ENCODE data around the gene ZSCAN25. TPM values are rescaled to one million over a fixed set of nuclear protein-coding genes. Genes with fewer than 3 reads are reported as not detected.
"Not testable (repeated sequence)": the region's sequence is repeated elsewhere in the genome, so short reads cannot be mapped to it uniquely, and the experiment has no call there.

Gene ZSCAN25
- total and polyA plus RNA-seq, 5 donors = 3.8 to 9.6 (median 8.1) TPM

DNA sequence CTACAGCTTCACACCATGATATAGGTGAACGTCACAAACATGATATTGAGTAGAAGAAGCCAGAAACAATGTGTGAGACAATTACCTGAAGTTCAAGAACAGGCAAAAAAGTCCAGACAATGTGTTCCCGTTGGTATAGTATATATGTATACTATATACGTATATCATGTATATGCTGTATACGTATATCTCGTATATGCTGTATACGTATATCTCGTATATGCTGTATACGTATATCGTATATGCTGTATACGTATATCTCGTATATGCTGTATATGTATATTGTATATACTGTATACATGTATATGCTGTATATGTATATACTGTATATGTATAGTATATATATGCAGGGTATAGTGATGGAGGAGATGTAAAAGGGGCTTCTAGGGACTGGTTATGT, 10.8 kb downstream of the ZSCAN25 start:
- 95% methylated on average over 11 of the region's 11 CpGs for WGBS
- intact Hi-C loops (cut with DNase I) = loop anchor here in 1 of 4 donors (5.0 kb wide), 1 partner anchor 85 kb away; no protein-coding TSS in a partner anchor
- Histone ChIP-seq H3K9me3 (ENCODE audit: control insufficient read depth, low read length) (no peaks in the 10 kb centered on the region), H3K4me3 (ENCODE audit: low read length) (no peak overlapping the region), H3K27me3 (ENCODE audit: control insufficient read depth, insufficient read depth) (no peaks in the 10 kb centered on the region), H3K4me1 (ENCODE audit: control insufficient read depth, insufficient read depth, low read length) (no peaks in the 10 kb centered on the region), H3K27ac (ENCODE audit: low read length) (no peak overlapping the region)
- ATAC-seq = no peak
- no peak for DNase-seq

DNA sequence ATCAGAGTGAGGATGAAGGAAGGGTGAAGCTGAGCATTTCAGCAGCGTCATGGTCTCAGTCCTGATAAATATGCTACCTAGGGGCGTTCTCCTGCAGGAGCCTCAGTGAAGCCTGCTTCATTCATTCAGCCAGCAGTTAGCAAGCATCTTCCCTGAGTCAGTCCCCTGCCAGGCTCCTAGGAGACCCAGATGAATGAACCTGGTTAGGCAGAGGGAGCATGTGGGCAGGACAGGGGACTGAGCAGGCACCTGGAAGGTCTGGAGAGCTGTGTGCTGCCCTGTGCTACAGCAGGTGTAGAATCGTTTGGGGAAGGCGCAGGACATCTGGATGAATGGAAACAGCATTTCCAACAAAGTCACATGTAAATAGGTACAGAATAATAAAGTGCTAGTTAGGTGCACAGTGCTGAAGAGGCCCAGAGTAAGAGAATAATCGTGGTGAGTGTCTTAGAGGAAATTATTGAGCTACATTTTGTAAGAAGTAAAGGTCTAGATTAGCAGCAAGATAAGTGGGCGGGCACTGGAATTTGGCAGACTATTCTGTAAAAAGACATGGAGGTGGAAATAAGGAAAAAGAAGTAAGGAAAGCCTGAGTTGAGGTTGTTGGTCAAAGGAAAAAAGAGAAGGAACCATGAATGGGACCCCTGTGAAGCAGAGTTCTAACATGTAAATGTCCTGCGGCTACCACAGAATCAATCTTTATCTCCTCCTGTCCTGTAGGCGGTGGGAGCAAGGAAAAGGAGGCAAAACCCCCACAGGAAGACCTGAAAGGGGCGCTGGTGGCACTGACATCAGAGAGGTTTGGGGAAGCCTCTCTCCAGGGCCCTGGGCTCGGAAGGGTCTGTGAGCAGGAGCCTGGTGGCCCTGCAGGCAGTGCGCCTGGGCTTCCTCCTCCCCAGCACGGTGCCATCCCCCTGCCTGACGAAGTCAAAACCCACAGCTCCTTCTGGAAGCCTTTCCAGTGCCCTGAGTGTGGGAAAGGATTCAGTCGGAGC, 12.0 kb downstream of the ZSCAN25 start:
- intact Hi-C loops (cut with DNase I) = loop anchor here in 1 of 4 donors (5.0 kb wide), 1 partner anchor 86 kb away; no protein-coding TSS in a partner anchor
- Histone ChIP-seq H3K4me1 (ENCODE audit: control insufficient read depth, insufficient read depth, low read length) (no peaks in the 10 kb centered on the region), H3K27ac (ENCODE audit: low read length) (no peak overlapping the region), H3K27me3 (ENCODE audit: control insufficient read depth, insufficient read depth) (no peaks in the 10 kb centered on the region), H3K4me3 (ENCODE audit: low read length) (no peak overlapping the region), H3K9me3 (ENCODE audit: control insufficient read depth, low read length) (no peaks in the 10 kb centered on the region)
- ATAC-seq (peak in 1 of 2 donors; percentile 16), DNase-seq (no peak)
- 78% methylated on average over 14 of the region's 14 CpGs for WGBS

DNA sequence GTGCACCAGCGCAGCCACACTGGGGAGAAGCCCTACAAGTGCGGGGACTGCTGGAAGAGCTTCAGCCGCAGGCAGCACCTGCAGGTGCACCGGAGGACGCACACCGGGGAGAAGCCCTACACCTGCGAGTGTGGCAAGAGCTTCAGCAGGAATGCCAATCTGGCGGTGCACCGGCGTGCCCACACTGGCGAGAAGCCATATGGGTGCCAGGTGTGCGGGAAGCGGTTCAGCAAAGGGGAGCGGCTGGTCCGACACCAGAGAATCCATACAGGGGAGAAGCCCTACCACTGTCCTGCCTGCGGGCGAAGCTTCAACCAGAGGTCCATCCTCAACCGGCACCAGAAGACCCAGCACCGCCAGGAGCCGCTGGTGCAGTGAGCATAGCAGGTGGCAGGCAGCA, 12.9 kb downstream of the ZSCAN25 start:
- 96% methylated on average over 20 of the region's 20 CpGs for WGBS
- intact Hi-C loops (cut with DNase I) = loop anchor here in 1 of 4 donors (5.0 kb wide), 1 partner anchor 87 kb away; no protein-coding TSS in a partner anchor
- H3K27me3 ChIP-seq (ENCODE audit: control insufficient read depth, insufficient read depth) = no peaks in the 10 kb centered on the region
- no peak overlapping the region for H3K4me3 ChIP-seq (ENCODE audit: low read length)
- no peak overlapping the region for H3K27ac ChIP-seq (ENCODE audit: low read length)
- peak in 1 of 2 donors; percentile 7 for ATAC-seq
- no peak for DNase-seq
- H3K4me1 ChIP-seq (ENCODE audit: control insufficient read depth, insufficient read depth, low read length) = no peaks in the 10 kb centered on the region
- H3K9me3 ChIP-seq (ENCODE audit: control insufficient read depth, low read length) = no peaks in the 10 kb centered on the region

DNA sequence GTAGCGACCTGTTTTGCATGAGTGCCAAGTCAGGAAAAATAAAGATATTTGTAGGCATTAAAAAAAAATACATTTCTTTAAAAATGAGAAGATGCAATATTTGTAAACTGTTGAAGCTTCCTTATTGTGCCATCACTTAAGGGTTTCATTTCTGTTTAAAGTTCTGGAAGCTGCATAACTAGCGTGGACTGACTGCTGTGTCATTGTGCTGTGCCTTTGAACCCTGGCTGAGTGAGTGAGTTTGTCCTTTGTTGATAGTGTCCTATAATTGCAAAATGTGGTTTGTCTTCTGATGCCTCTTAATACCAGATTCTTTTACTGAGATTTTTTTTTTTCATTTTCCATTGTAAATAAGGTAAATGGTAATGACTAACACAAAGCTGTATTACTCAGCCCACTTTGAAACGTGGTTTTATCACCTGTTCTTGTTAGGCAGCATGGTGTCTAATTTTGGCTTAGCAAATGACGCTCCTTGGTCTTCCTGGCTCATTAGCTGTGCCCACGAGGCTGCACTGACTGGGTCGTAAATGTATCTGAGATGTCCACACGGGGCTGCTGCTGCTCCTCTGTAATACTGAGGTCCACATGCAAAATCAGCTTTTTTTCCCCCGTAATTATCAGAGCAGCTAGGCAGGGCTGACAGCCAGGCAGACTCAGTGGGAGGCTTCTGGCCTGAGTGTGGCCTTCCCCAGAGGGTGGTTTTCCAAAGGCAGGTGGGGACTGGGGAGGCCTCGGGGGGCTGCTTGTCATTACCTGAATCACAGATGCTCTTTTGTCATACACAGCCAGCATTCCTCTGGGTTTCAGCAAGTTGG, 14.8 kb downstream of the ZSCAN25 start:
- Histone ChIP-seq H3K27me3 (ENCODE audit: control insufficient read depth, insufficient read depth) (no peaks in the 10 kb centered on the region), H3K4me3 (ENCODE audit: low read length) (no peak overlapping the region), H3K4me1 (ENCODE audit: control insufficient read depth, insufficient read depth, low read length) (no peaks in the 10 kb centered on the region), H3K9me3 (ENCODE audit: control insufficient read depth, low read length) (no peaks in the 10 kb centered on the region), H3K27ac (ENCODE audit: low read length) (no peak overlapping the region)
- 39% methylated on average over 9 of the region's 9 CpGs for WGBS
- intact Hi-C loops (cut with DNase I) = no loop called here
- DNase-seq = no peak
- ATAC-seq = peak; percentile 69 to 79

DNA sequence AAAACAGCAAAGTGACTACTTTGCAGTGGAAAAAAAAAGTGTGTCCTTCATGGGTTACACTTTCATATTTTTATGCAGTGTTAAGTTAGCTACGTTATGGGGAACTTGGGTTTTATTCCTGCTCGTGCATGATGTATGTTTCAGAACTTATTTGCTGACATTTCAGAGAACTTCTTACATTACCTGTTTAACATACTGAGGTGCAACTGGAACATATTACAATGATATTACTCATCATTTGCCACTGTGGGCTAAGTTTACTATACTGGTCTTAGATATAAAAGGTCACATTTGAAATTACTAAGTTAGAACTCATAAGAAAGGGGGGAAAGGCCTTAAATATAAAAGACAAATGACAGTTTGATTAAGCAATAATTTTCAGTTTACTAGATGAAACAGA, 20.7 kb downstream of the ZSCAN25 start:
- H3K27me3 ChIP-seq (ENCODE audit: control insufficient read depth, insufficient read depth); H3K27ac ChIP-seq (ENCODE audit: low read length); H3K4me3 ChIP-seq (ENCODE audit: low read length); H3K9me3 ChIP-seq (ENCODE audit: control insufficient read depth, low read length); H3K4me1 ChIP-seq (ENCODE audit: control insufficient read depth, insufficient read depth, low read length); DNase-seq; intact Hi-C loops (cut with DNase I); ATAC-seq: not testable (repeated sequence)
- 77% methylated on average over 2 of the region's 2 CpGs for WGBS

DNA sequence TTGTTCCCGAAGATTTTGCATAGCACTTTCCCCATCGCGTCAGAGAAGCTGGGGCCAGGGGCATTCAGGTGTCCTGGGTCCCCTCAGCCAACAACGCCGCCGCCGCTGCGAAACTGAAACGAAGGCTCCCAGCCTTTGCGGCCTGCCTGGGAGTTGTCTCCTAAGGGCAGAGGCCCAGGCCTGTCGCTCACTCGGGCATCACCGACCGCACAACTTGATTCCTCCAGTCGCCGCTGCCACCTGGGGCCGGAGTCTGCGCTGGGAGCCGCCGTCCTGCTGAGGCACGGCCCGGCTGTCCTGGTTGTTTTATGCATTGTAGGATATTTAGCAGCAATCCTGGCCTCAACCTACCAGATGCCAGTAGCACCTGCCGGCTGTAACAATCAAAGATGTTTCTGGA, 22.0 kb downstream of the ZSCAN25 start:
- intact Hi-C loops (cut with DNase I) = no loop called here
- no peak overlapping the region for H3K4me3 ChIP-seq (ENCODE audit: low read length)
- H3K9me3 ChIP-seq (ENCODE audit: control insufficient read depth, low read length) = no peaks in the 10 kb centered on the region
- no peaks in the 10 kb centered on the region for H3K27me3 ChIP-seq (ENCODE audit: control insufficient read depth, insufficient read depth)
- ATAC-seq (no peak), DNase-seq (no peak)
- WGBS = 93% methylated on average over 23 of the region's 23 CpGs
- no peak overlapping the region for H3K27ac ChIP-seq (ENCODE audit: low read length)
- no peaks in the 10 kb centered on the region for H3K4me1 ChIP-seq (ENCODE audit: control insufficient read depth, insufficient read depth, low read length)

DNA sequence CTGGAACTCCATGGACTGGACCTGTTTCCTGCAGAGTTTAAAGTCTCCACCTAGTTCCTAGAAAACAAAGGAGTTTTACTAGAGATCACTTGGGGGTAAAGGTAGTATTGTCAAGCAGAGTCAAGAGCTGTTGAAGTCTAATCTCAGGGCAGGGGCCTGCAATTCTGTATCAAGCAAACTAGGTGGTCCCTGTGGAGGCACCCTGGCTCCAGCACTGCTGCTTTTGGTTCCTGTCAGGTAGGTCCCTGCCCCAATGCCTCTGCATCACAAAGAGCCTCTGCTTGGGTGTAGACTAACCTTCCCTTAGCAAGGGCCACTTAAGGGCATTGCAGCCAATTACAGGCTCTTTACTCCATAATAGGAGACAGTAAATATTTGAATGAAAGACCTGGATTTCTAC, 22.5 kb downstream of the ZSCAN25 start:
- Histone ChIP-seq H3K4me1 (ENCODE audit: control insufficient read depth, insufficient read depth, low read length) (no peaks in the 10 kb centered on the region), H3K9me3 (ENCODE audit: control insufficient read depth, low read length) (no peaks in the 10 kb centered on the region), H3K27me3 (ENCODE audit: control insufficient read depth, insufficient read depth) (no peaks in the 10 kb centered on the region), H3K27ac (ENCODE audit: low read length) (no peak overlapping the region), H3K4me3 (ENCODE audit: low read length) (no peak overlapping the region)
- intact Hi-C loops (cut with DNase I) = no loop called here
- DNase-seq = no peak
- ATAC-seq = no peak

DNA sequence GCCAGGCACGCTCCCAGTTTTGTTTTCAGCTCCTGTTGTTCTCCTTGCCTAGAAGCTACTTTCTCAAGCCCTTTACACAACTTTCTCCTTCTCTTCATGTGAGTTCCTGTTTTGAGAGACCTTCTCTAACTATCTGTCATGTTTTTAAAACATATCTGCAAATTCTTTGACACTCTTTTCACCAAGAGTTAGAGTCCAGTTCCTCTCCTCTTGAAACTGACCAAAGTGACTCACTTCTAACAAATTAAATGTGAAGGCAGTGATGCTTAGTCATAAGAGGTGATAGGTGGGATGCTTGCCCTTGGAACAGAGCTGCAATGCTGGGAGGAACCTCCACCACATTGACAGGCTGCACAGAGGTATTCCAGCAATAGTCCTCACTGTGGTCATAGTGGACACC, 25.3 kb downstream of the ZSCAN25 start:
- WGBS = 95% methylated on average over 1 of the region's 1 CpG

DNA sequence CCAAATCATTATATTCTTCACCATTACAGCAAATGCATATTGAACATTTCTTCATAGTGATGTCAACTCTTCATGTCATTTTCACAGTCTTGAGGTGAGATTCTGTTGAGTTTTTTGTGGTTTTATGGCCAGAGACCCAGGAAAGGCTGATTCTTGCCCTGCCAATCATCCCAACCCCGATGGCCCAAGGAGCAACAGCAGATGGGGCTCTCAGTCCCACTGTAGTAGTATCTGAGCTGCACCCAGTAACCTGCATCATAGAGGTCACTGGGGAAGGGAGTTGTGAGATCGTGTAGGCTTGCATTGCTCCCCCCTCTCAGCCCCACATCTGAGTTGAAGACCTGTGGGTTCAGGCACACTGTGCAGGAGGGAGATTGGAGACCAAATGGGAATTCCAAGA, 26.7 kb downstream of the ZSCAN25 start:
- no peaks in the 10 kb centered on the region for H3K9me3 ChIP-seq (ENCODE audit: control insufficient read depth, low read length)
- DNase-seq (no peak), ATAC-seq (no peak)
- 88% methylated on average over 2 of the region's 2 CpGs for WGBS
- no peaks in the 10 kb centered on the region for H3K27me3 ChIP-seq (ENCODE audit: control insufficient read depth, insufficient read depth)
- H3K4me3 ChIP-seq (ENCODE audit: low read length) = no peak overlapping the region
- H3K4me1 ChIP-seq (ENCODE audit: control insufficient read depth, insufficient read depth, low read length) = no peaks in the 10 kb centered on the region
- intact Hi-C loops (cut with DNase I) = no loop called here
- H3K27ac ChIP-seq (ENCODE audit: low read length) = no peak overlapping the region

More for the DNA sequence above, 25.3 kb downstream of the ZSCAN25 start:
- no peak overlapping the region for H3K27ac ChIP-seq (ENCODE audit: low read length)
- intact Hi-C loops (cut with DNase I) = no loop called here
- H3K4me1 ChIP-seq (ENCODE audit: control insufficient read depth, insufficient read depth, low read length) = no peaks in the 10 kb centered on the region
- H3K9me3 ChIP-seq (ENCODE audit: control insufficient read depth, low read length) = no peaks in the 10 kb centered on the region
- ATAC-seq = no peak
- no peak overlapping the region for H3K4me3 ChIP-seq (ENCODE audit: low read length)
- no peaks in the 10 kb centered on the region for H3K27me3 ChIP-seq (ENCODE audit: control insufficient read depth, insufficient read depth)
- DNase-seq = no peak

DNA sequence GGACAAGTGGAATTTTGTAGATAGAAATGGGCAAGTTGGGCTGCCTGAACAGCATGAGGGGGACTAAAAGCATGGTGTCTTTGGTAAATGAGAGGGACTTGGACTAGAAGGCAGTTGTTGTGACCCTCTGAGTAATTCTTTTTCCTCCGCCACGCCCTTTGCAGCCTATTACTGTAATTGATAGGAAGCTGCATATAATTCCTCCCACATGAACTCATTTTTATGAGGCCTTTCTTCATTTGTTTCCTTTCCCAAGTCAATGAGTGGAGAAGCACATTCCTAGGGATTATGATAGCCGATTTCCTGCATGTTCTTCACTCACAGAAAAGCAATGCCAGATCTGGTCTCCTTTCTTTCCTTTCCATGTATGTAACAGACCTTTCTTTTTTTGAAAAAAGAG, 27.7 kb downstream of the ZSCAN25 start:
- Histone ChIP-seq H3K4me1 (ENCODE audit: control insufficient read depth, insufficient read depth, low read length) (no peaks in the 10 kb centered on the region), H3K27me3 (ENCODE audit: control insufficient read depth, insufficient read depth) (no peaks in the 10 kb centered on the region), H3K27ac (ENCODE audit: low read length) (no peak overlapping the region), H3K4me3 (ENCODE audit: low read length) (no peak overlapping the region), H3K9me3 (ENCODE audit: control insufficient read depth, low read length) (no peaks in the 10 kb centered on the region)
- no peak for ATAC-seq
- WGBS = 92% methylated on average over 3 of the region's 3 CpGs
- DNase-seq = no peak
- intact Hi-C loops (cut with DNase I) = no loop called here

DNA sequence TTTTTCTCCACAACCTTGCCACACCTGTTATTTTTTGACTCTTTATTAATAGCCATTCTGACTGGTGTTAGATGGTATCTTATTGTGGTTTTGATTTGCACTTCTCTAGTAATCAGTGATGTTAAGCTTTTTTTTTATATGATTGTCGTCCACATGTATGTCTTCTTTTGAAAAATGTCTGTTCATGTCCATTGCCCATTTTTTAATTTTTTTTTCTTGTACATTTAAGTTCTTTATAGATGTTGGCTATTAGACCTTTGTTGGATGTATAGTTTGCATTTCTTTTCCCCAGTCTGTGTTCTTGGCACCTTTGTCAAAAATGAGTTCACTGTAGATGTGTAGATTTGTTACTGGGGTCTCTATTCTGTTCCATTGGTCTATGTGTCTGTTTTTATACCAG, 28.8 kb downstream of the ZSCAN25 start:
- H3K9me3 ChIP-seq (ENCODE audit: control insufficient read depth, low read length) = no peaks in the 10 kb centered on the region
- ATAC-seq (no peak), DNase-seq (no peak)
- no peak overlapping the region for H3K27ac ChIP-seq (ENCODE audit: low read length)
- H3K4me3 ChIP-seq (ENCODE audit: low read length) = no peak overlapping the region
- 97% methylated on average over 1 of the region's 1 CpG for WGBS
- H3K4me1 ChIP-seq (ENCODE audit: control insufficient read depth, insufficient read depth, low read length) = no peaks in the 10 kb centered on the region
- intact Hi-C loops (cut with DNase I) = no loop called here
- no peaks in the 10 kb centered on the region for H3K27me3 ChIP-seq (ENCODE audit: control insufficient read depth, insufficient read depth)
